PC-3 (cell line): Measurements from ENCODE around the gene DSTN.

Source experiments
- EZH2phosphoT487 ChIP-seq: fragments of 300-600 bp; sonication (generic); IDR thresholded peaks from 2 replicates; pipeline ENCODE4 v1.6.1; 2018; ENCODE audit warnings: mild to moderate bottlenecking, antibody characterized with exemption, low read length, borderline replicate concordance
- TF ChIP-seq, protein P1 (sequence below): fragments of 300-600 bp; sonication (generic); conservative IDR thresholded peaks from 2 replicates; pipeline ENCODE4 v1.5.1; 2017; ENCODE audit warnings: antibody characterized with exemption, low read depth, mild to moderate bottlenecking, low read length

- TF ChIP-seq, protein P1, sequence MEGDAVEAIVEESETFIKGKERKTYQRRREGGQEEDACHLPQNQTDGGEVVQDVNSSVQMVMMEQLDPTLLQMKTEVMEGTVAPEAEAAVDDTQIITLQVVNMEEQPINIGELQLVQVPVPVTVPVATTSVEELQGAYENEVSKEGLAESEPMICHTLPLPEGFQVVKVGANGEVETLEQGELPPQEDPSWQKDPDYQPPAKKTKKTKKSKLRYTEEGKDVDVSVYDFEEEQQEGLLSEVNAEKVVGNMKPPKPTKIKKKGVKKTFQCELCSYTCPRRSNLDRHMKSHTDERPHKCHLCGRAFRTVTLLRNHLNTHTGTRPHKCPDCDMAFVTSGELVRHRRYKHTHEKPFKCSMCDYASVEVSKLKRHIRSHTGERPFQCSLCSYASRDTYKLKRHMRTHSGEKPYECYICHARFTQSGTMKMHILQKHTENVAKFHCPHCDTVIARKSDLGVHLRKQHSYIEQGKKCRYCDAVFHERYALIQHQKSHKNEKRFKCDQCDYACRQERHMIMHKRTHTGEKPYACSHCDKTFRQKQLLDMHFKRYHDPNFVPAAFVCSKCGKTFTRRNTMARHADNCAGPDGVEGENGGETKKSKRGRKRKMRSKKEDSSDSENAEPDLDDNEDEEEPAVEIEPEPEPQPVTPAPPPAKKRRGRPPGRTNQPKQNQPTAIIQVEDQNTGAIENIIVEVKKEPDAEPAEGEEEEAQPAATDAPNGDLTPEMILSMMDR, result no peak
- TF ChIP-seq EZH2phosphoT487, result no peak
Observed at GRCh38 chr20:17650301-17651128, 80.6 kb downstream of the DSTN start.
